ENCODE measurements around the gene HEMK1. TPM values are rescaled to one million over a fixed set of nuclear protein-coding genes. Genes with fewer than 3 reads are reported as not detected.

Gene HEMK1
- total RNA-seq, 2 experiments from 2014 or later: 19.3 to 27.4 TPM

GRCh38 chr3:50625231-50626182 lies 56.2 kb downstream of the HEMK1 start:
- TF ChIP-seq CTCF (conservative IDR thresholded peaks at IDR 0.05; ENCODE audit: low read length): no peak
- no peak for DNase-seq (ENCODE audit: low spot score)
- intact Hi-C loops (cut with micrococcal nuclease; ENCODE audit: unreplicated experiment): no loop called here
- no peaks in the 10 kb centered on the region for H3K79me2 ChIP-seq (ENCODE audit: insufficient read depth, low read depth, low read length)
- no peaks in the 10 kb centered on the region for H3K9me2 ChIP-seq (ENCODE audit: insufficient read depth, low read length)
- H4K20me1 ChIP-seq (ENCODE audit: insufficient read depth, low read length): no peaks in the 10 kb centered on the region; the same call in 1 of the 2 replicates
- H3K36me3 ChIP-seq (ENCODE audit: insufficient read depth, low read length): no peaks in the 10 kb centered on the region
- no TSS peak for BruUV-seq (replicated peaks)
- peaks cover 11% of the 10 kb centered on the region for H3K4me1 ChIP-seq (ENCODE audit: insufficient read depth, low read length, poor library complexity, severe bottlenecking)
- no peak overlapping the region for H3K27ac ChIP-seq (ENCODE audit: low read depth, low read length, poor library complexity, severe bottlenecking)
- H2AFZ ChIP-seq (ENCODE audit: low read length): no peak overlapping the region
- POLR2A ChIA-PET: no interaction called here
- H3K4me2 ChIP-seq (ENCODE audit: low read length): no peak overlapping the region
- no peaks in the 10 kb centered on the region for H3K9me3 ChIP-seq (ENCODE audit: low read length)
- H3K4me3 ChIP-seq (ENCODE audit: low read depth, low read length, poor library complexity, severe bottlenecking): no peak overlapping the region
- CTCF ChIA-PET (ENCODE audit: unreplicated experiment): no interaction called here

GRCh38 chr3:50626401-50626800 lies 57.1 kb downstream of the HEMK1 start:
- DNase-seq (ENCODE audit: low spot score): no peak
- BruUV-seq (replicated peaks): no TSS peak
- Histone ChIP-seq H3K9me3 (ENCODE audit: low read length) (no peaks in the 10 kb centered on the region), H3K4me1 (ENCODE audit: insufficient read depth, low read length, poor library complexity, severe bottlenecking) (peaks cover 11% of the 10 kb centered on the region), H3K79me2 (ENCODE audit: insufficient read depth, low read depth, low read length) (no peaks in the 10 kb centered on the region), H3K4me2 (ENCODE audit: low read length) (no peak overlapping the region), H3K9me2 (ENCODE audit: insufficient read depth, low read length) (no peaks in the 10 kb centered on the region), H3K4me3 (ENCODE audit: low read depth, low read length, poor library complexity, severe bottlenecking) (no peak overlapping the region), H3K36me3 (ENCODE audit: insufficient read depth, low read length) (no peaks in the 10 kb centered on the region), H4K20me1 (ENCODE audit: insufficient read depth, low read length) (no peaks in the 10 kb centered on the region; the same call in 1 of the 2 replicates), H3K27ac (ENCODE audit: low read depth, low read length, poor library complexity, severe bottlenecking) (no peak overlapping the region), H2AFZ (ENCODE audit: low read length) (no peak overlapping the region)
- no peak for TF ChIP-seq EZH2phosphoT487 (IDR thresholded peaks at IDR 0.05; ENCODE audit: borderline replicate concordance, low read depth, low read length)
- no peak for TF ChIP-seq CTCF (conservative IDR thresholded peaks at IDR 0.05; ENCODE audit: low read length)
- intact Hi-C loops (cut with micrococcal nuclease; ENCODE audit: unreplicated experiment): no loop called here
- ChIA-PET CTCF (ENCODE audit: unreplicated experiment) (no interaction called here), POLR2A (interaction anchor here (0.7 kb wide), 1 partner anchor 46 kb away, joined by 5 read pairs; no protein-coding TSS in a partner anchor)
